OCI-LY3 (cell line): ENCODE results near the gene AGBL4.

Experiments
- H2AFZ ChIP-seq: fragments of 200-600, 300-600 bp; shearing (Covaris generic); 2 replicates; pipeline ENCODE4 v1.6.0; 2014; ENCODE audit warnings: antibody characterized with exemption, low read depth, low read length
- H3K27ac ChIP-seq: fragments of 200-600, 300-600 bp; sonication (generic); 2 replicates; pipeline ENCODE4 v1.5.1; 2014; ENCODE audit warnings: mild to moderate bottlenecking, low read length, moderate library complexity, mixed read lengths
- H3K27me3 ChIP-seq: fragments of 200-600, 300-600 bp; sonication (generic); 2 replicates; pipeline ENCODE4 v1.6.1; 2014; ENCODE audit warnings: low read depth, low read length, mixed read lengths
- H3K36me3 ChIP-seq: fragments of 200-600, 300-600 bp; sonication (generic); replicated peaks from 2 replicates; pipeline ENCODE3; 2014; ENCODE audit warnings: low read depth, low read length, mixed read lengths
- H3K4me1 ChIP-seq: fragments of 300-600, 200-600 bp; sonication (generic); 2 replicates; pipeline ENCODE4 v1.6.1; 2014; ENCODE audit warnings: low read length, mixed read lengths
- H3K4me2 ChIP-seq: fragments of 200-600, 300-600 bp; sonication (generic); 2 replicates; pipeline ENCODE4 v1.6.1; 2014; ENCODE audit warnings: low read length, mixed read lengths
- H3K4me3 ChIP-seq: fragments of 300-600, 200-600 bp; sonication (generic); 2 replicates; pipeline ENCODE4 v1.5.1; 2014; ENCODE audit warnings: antibody characterized with exemption, mild to moderate bottlenecking, low read length, moderate library complexity
- H3K79me2 ChIP-seq: fragments of 300-600, 200-600 bp; shearing (Covaris generic); 2 replicates; pipeline ENCODE4 v1.6.1; 2014; ENCODE audit warnings: mild to moderate bottlenecking, low read length, mixed read lengths
- H3K9ac ChIP-seq: fragments of 300-600, 200-600 bp; shearing (Covaris generic); 2 replicates; pipeline ENCODE4 v1.6.0; 2014; ENCODE audit warnings: mild to moderate bottlenecking, low read length, moderate library complexity
- H3K9me3 ChIP-seq: fragments of 200-600, 300-600 bp; shearing (Covaris generic); 2 replicates; pipeline ENCODE4 v1.6.1; 2014; ENCODE audit warnings: low read length, mixed read lengths; ENCODE audit not compliant: insufficient read depth
- H4K20me1 ChIP-seq: fragments of 200-600, 300-600 bp; sonication (generic); 2 replicates; pipeline ENCODE4 v1.6.1; 2016; ENCODE audit warnings: low read length, mixed read lengths; ENCODE audit not compliant: insufficient read depth
- CTCF ChIP-seq: fragments of 200-600, 300-600 bp; sonication (generic); IDR thresholded peaks from 2 replicates; pipeline ENCODE4 v1.5.1; 2014; ENCODE audit warnings: antibody characterized with exemption, low read length, low read depth
- EZH2phosphoT487 ChIP-seq: fragments of 200-600 bp; shearing (Covaris generic); IDR thresholded peaks from 2 replicates; pipeline ENCODE4 v1.6.1; 2018; ENCODE audit warnings: antibody characterized with exemption, mixed run types, low read depth

Gene AGBL4

GRCh38 chr1:49854741-49855140 lies 169.0 kb downstream of the AGBL4 start:
- Histone ChIP-seq H3K4me2 (no peak overlapping the region), H3K9me3 (no peaks in the 10 kb centered on the region), H4K20me1 (no peaks in the 10 kb centered on the region), H3K27me3 (no peaks in the 10 kb centered on the region), H3K27ac (no peak overlapping the region), H3K4me1 (no peaks in the 10 kb centered on the region), H3K9ac (no peak overlapping the region), H3K36me3 (no peaks in the 10 kb centered on the region), H3K4me3 (no peak overlapping the region), H3K79me2 (no peaks in the 10 kb centered on the region), H2AFZ (no peak overlapping the region)
- TF ChIP-seq CTCF (no peak), EZH2phosphoT487 (no peak)

DNA sequence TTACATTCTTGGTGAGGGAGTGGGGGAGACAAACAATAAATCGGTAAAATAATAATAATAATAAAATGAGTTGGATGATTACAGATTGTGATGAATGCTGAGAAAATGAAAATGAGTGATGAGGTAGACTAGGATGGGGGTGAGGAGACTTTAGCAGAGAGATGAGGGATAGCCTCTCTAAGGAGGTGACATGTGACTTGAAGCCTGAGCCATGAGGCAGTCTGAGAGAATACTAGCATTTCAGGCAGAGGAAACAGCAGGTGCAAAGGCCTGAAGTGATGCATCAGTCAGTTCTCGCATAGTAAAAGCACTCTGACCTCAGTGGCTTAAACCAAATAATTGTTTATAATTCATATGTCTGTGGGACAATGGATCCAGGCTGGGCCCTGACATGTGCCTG lies 181.2 kb downstream of the AGBL4 start:
- no peaks in the 10 kb centered on the region for H3K79me2 ChIP-seq
- no peak overlapping the region for H3K4me2 ChIP-seq
- H3K27ac ChIP-seq: no peak overlapping the region
- no peaks in the 10 kb centered on the region for H3K27me3 ChIP-seq
- H3K4me1 ChIP-seq: no peaks in the 10 kb centered on the region
- no peak overlapping the region for H2AFZ ChIP-seq
- no peaks in the 10 kb centered on the region for H4K20me1 ChIP-seq
- no peak overlapping the region for H3K9ac ChIP-seq
- H3K4me3 ChIP-seq: no peak overlapping the region
- no peaks in the 10 kb centered on the region for H3K36me3 ChIP-seq
- H3K9me3 ChIP-seq: no peaks in the 10 kb centered on the region
- TF ChIP-seq EZH2phosphoT487 (no peak), CTCF (no peak)

DNA sequence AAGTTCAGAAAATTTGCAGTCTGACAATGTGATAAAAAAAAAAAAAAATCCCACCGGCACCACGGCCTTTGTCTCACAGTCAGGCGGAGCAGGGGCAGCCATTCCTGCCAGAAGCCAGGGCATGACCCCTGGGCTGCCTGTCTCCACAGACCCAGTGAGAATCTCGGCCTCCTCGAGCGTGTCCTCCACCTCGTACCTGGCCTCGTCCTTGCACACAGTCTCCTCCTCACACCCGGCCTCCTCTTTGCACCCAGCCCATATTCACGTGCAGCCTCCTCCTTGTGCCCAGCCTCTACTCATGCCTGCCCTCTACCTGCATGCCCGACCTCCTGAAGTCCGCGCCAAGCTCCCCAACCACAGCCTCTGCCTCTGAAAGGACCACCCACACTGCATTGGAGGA lies 182.0 kb downstream of the AGBL4 start:
- H3K4me1 ChIP-seq: no peaks in the 10 kb centered on the region
- TF ChIP-seq CTCF (no peak), EZH2phosphoT487 (no peak)
- no peak overlapping the region for H3K4me3 ChIP-seq
- H3K79me2 ChIP-seq: no peaks in the 10 kb centered on the region
- H3K4me2 ChIP-seq: no peak overlapping the region
- no peak overlapping the region for H3K27ac ChIP-seq
- H2AFZ ChIP-seq: no peak overlapping the region
- H3K36me3 ChIP-seq: no peaks in the 10 kb centered on the region
- H4K20me1 ChIP-seq: no peaks in the 10 kb centered on the region
- H3K9me3 ChIP-seq: no peaks in the 10 kb centered on the region
- no peaks in the 10 kb centered on the region for H3K27me3 ChIP-seq
- no peak overlapping the region for H3K9ac ChIP-seq

GRCh38 chr1:49824261-49824660 lies 199.5 kb downstream of the AGBL4 start:
- no peaks in the 10 kb centered on the region for H3K79me2 ChIP-seq
- H3K27ac ChIP-seq: no peak overlapping the region
- H4K20me1 ChIP-seq: no peaks in the 10 kb centered on the region
- H3K9ac ChIP-seq: no peak overlapping the region
- H3K4me3 ChIP-seq: no peak overlapping the region
- no peak for TF ChIP-seq CTCF
- no peak for TF ChIP-seq EZH2phosphoT487
- H3K36me3 ChIP-seq: no peaks in the 10 kb centered on the region
- no peak overlapping the region for H3K4me2 ChIP-seq
- H2AFZ ChIP-seq: no peak overlapping the region
- H3K9me3 ChIP-seq: no peaks in the 10 kb centered on the region
- no peaks in the 10 kb centered on the region for H3K4me1 ChIP-seq
- H3K27me3 ChIP-seq: no peaks in the 10 kb centered on the region
